GM18526 (cell line): ENCODE results near the gene CD96.

Experiments
- POLR2A ChIP-seq: IDR thresholded peaks from 3 replicates; pipeline ENCODE4 v1.6.1; 2011; ENCODE audit not compliant: insufficient read length; ENCODE audit errors: extremely low read depth

The CD96 gene

DNA sequence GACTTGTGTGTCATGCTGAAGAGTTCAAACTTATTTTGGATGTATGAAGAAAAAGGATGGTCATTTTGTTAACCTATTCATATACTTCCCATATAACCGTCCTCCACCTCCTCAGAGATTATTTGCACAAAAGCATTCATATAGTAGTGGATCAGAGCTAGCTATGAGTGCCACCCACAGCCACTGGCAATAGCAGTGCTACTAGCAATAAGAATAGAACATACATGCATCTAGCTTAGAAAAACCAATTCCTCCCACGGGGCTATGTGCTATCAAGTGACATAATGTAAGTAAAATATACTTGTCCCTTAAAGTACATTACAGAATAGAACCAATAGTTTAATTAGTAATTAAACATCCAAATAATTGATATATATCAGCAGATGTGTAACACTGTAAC lies 63.5 kb downstream of the CD96 start:
- TF ChIP-seq POLR2A: no peak

- no peak for TF ChIP-seq POLR2A
These were observed 65.4 kb downstream of the CD96 start for GRCh38 chr3:111607240-111607920.

GRCh38 chr3:111608383-111608782 lies 66.4 kb downstream of the CD96 start:
- no peak for TF ChIP-seq POLR2A

DNA sequence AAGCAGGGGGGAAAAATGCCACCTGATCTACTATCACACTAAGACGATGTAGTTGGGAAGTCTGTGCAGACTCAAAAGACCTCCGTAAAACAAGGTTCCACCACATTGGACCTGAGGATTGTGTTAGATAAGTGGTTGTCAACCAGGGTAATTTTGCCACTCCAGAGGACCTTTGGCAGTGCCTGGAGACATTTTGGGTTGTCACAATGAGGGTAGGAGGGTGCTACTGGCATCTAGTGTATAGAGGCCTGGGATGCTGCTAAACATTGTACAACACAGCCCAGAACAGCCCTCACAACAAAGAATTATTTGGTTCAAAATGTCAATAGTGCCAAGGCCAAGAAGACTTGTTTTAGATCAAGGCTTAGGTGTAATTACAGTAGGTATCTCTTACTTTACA lies 67.7 kb downstream of the CD96 start:
- no peak for TF ChIP-seq POLR2A

- TF ChIP-seq POLR2A: no peak
These were observed 68.2 kb downstream of the CD96 start for GRCh38 chr3:111610189-111610588.

GRCh38 chr3:111610612-111611054 lies 68.6 kb downstream of the CD96 start:
- no peak for TF ChIP-seq POLR2A

- TF ChIP-seq POLR2A: no peak
These were observed 71.3 kb downstream of the CD96 start for GRCh38 chr3:111613294-111613693.

- TF ChIP-seq POLR2A: no peak
These were observed 73.9 kb downstream of the CD96 start for GRCh38 chr3:111615880-111616279.

GRCh38 chr3:111616417-111617105 lies 74.6 kb downstream of the CD96 start:
- TF ChIP-seq POLR2A: no peak

DNA sequence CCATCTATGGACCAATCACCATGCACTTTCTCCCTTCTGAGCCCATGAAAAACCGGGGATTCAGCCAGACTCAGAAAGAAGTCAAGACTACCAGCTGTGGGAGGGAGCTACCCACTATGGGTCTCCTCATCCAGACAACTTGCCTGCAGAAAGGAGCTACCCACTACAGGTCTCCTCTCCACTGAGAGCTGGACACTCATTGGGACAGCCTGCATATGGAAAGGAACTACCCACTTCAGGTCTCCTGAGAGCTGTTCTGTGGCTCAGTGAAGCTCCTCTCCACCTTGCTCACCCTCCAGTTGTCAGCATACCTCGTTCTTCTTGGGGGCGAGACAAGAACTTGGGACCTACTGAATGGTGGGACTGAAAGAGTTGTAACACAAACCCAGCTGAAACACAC lies 75.4 kb downstream of the CD96 start:
- TF ChIP-seq POLR2A: no peak

DNA sequence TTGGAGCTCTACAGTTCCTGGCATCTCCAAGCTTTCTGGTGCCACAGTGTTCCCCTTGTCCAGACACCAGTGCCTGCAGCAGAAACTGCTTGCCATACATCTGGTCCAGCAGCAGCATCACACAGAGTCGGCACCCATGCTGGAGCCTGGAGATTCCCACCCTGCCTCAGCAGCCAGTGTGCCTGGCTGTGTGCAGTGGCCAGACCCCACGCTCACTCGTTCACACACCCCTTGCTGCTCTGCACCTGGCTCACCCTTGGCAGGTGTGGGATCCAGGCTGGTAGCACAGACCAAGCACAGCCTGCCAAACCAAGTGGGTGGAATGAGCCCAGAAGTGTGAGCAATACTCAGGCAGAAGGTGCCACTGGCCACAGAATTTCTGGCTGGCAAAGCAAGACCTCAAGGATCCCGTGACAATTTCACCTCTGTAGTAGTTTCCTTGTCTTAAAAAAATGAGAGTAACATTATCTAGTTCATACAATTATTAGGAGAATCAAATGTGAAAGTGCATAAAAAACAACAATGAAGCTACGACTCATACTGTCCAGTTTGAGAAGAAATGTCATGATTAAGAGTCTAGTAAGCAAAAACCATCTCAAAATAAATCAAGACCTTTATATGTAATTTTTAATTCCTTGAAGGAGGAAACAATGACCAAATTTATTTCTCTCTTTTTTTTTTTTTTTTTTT lies 76.1 kb downstream of the CD96 start:
- no peak for TF ChIP-seq POLR2A

DNA sequence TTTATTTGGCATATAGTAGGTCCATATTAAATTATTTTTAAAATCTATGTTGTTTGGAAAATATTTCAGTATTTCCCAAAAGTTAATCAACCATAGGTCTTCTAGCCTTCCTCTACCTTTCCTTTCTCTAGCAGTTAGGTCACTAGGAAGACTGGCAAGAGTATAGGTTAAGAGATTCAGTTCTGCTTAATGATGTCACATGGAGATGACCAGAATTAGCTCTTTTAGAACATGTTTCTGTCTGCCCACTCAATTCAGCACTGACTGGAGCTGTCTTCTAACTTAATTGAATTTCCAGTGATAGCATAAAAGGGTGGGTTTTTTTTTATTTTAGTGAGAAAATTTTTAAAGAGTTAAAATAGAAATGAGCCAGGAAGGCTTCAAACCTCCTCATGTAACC lies 76.9 kb downstream of the CD96 start:
- no peak for TF ChIP-seq POLR2A

- no peak for TF ChIP-seq POLR2A
These were observed 77.8 kb downstream of the CD96 start for GRCh38 chr3:111619833-111620232.

DNA sequence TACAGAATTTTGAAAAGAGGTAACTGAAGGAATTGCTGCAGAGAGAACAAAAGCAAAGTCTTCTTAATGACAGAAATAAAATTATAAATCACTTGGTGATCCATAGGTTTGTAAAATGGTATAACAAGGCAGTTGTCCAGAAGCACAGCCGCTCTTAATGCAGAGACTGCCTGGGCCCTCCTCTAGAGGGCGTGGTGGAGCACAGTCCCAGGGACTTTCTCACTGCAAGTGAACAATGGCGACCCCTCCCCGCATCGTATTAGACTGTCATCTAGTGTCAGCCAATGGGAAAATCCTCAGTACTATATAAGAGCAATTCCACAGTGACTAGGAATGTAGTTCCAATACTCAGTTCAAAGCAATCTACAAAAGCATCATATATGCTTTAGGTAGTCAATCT lies 79.5 kb downstream of the CD96 start:
- TF ChIP-seq POLR2A: no peak

- TF ChIP-seq POLR2A: no peak
These were observed 85.1 kb downstream of the CD96 start for GRCh38 chr3:111627092-111627491.

DNA sequence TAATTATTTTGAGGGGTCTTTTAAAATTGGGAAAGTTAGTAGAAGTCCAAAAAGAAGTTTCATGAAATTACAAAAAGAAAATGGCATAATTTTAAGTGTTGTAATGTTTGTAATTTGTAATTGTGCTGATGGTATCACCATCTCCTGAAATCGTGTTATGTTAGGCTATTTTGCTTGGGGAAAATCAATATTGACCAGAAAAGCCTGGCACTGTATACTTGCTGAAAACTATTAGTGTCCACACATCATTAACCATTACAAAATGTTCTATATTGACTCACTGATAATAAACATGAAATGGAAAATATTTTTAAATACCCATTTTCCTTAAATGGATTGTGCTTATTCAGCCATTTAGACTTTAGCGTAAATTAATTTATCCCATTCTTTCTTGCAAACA lies 93.4 kb downstream of the CD96 start:
- no peak for TF ChIP-seq POLR2A
